HEK293 (cell line): ENCODE results near the gene EXOSC1.

Experiments
- CTCF ChIP-seq: fragments of 450-650 bp; formaldehyde crosslinking; IDR thresholded peaks from 2 replicates; pipeline ENCODE4 v1.5.1; 2016; ENCODE audit warnings: missing biosample characterization, missing genetic modification characterization
- SP7 ChIP-seq: fragments of 450-650 bp; formaldehyde crosslinking; IDR thresholded peaks from 2 replicates; pipeline ENCODE4 v1.5.1; 2016; ENCODE audit warnings: missing biosample characterization, missing genetic modification characterization
- ZNF114 ChIP-seq: fragments of 450-650 bp; formaldehyde crosslinking; IDR thresholded peaks from 2 replicates; pipeline ENCODE4 v1.5.0; 2017; ENCODE audit warnings: missing biosample characterization, missing genetic modification characterization
- ZNF121 ChIP-seq: fragments of 450-650 bp; formaldehyde crosslinking; IDR thresholded peaks from 2 replicates; pipeline ENCODE4 v1.5.1; 2016; ENCODE audit warnings: missing biosample characterization, missing genetic modification characterization
- ZNF18 ChIP-seq: fragments of 450-650 bp; formaldehyde crosslinking; IDR thresholded peaks from 2 replicates; pipeline ENCODE4 v1.5.1; 2016; ENCODE audit warnings: missing biosample characterization, missing genetic modification characterization
- ZNF248 ChIP-seq: fragments of 450-650 bp; formaldehyde crosslinking; IDR thresholded peaks from 2 replicates; pipeline ENCODE4 v1.5.1; 2017; ENCODE audit warnings: missing biosample characterization, missing genetic modification characterization
- ZNF398 ChIP-seq: fragments of 450-650 bp; formaldehyde crosslinking; IDR thresholded peaks from 2 replicates; pipeline ENCODE4 v1.5.1; 2017; ENCODE audit warnings: missing biosample characterization, missing genetic modification characterization
- ZNF544 ChIP-seq: fragments of 450-650 bp; formaldehyde crosslinking; IDR thresholded peaks from 2 replicates; pipeline ENCODE4 v1.5.0; 2017; ENCODE audit warnings: missing biosample characterization, missing genetic modification characterization
- ZNF549 ChIP-seq: fragments of 450-650 bp; IDR thresholded peaks from 2 replicates; pipeline ENCODE4 v1.5.1; 2018; ENCODE audit warnings: missing biosample characterization, missing genetic modification characterization, mild to moderate bottlenecking, inconsistent platforms, moderate library complexity
- ZNF555 ChIP-seq: fragments of 450-650 bp; formaldehyde crosslinking; conservative IDR thresholded peaks from 2 replicates; pipeline ENCODE4 v1.5.1; 2017; ENCODE audit warnings: missing biosample characterization, mild to moderate bottlenecking, missing genetic modification characterization, inconsistent platforms
- ZNF558 ChIP-seq: fragments of 450-650 bp; formaldehyde crosslinking; IDR thresholded peaks from 2 replicates; pipeline ENCODE4 v1.5.1; 2016; ENCODE audit warnings: missing biosample characterization, missing genetic modification characterization
- ZNF777 ChIP-seq: fragments of 450-650 bp; formaldehyde crosslinking; IDR thresholded peaks from 2 replicates; pipeline ENCODE4 v1.5.1; 2017; ENCODE audit warnings: missing biosample characterization, missing genetic modification characterization, borderline replicate concordance

- TF ChIP-seq CTCF (tag by site-specific recombination) = no peak
- no peak for TF ChIP-seq SP7 (tag by site-specific recombination)
- TF ChIP-seq ZNF777 = no peak
- no peak for TF ChIP-seq ZNF248 (tag by site-specific recombination)
- no peak for TF ChIP-seq ZNF398
- no peak for TF ChIP-seq ZNF558 (tag by site-specific recombination)
- no peak for TF ChIP-seq ZNF18 (tag by site-specific recombination)
- TF ChIP-seq ZNF555 (tag by site-specific recombination) = no peak
- no peak for TF ChIP-seq ZNF544 (tag by site-specific recombination)
- TF ChIP-seq ZNF549 (tag by site-specific recombination) = no peak
- no peak for TF ChIP-seq ZNF114 (tag by site-specific recombination)
- TF ChIP-seq ZNF121 = no peak
Observed at GRCh38 chr10:97464226-97464625, 18.4 kb upstream of the EXOSC1 start.
